Measurements from ENCODE around the gene TBC1D22A.

TBC1D22A gene

DNA sequence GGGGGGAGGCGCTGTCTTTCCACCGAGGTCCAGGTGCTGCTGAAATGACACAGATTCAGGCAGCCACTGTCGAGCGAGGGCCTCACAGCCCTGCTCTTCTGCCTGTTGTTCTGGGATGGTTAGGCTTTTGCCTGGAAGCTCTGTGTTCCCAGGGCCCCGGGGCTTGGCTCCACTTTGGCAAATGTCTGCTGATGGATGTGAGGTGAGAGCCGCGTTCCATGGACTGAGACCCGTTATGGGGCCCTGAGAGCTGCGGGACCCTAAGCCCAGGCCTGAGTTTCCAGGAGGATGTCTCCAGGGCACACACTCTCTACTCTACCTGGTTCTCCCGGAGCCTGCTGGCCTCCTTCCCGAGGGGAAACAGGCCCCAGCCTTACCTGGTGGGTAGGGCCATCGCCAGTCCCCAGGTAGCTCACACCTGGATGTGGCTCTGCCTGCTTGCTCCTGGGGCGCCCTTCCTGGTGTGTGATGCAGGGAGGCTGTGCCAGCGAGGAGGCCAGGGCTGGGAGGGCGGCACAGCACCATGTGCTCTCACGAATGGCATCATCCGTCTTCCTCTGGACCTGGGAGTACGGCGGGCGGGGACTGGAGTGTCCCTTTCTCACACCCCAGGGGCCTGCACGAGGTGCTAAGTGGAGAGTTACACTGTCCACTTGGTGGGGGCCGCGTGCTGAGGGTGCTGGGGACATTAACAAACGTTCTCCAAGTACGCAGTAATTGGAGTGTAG, 435.5 kb downstream of the TBC1D22A start:
- no peaks in the 10 kb centered on the region for H3K4me1 ChIP-seq (ENCODE audit: insufficient read depth, low read length)
- H3K4me3 ChIP-seq (ENCODE audit: low read length), result no peak overlapping the region
- H3K9me3 ChIP-seq (ENCODE audit: insufficient read depth, low read depth, low read length), result no peaks in the 10 kb centered on the region
- H3K27me3 ChIP-seq (ENCODE audit: insufficient read depth, low read length), result no peaks in the 10 kb centered on the region
- H3K27ac ChIP-seq (ENCODE audit: low read length), result no peak overlapping the region
- no peak overlapping the region for H3K9ac ChIP-seq (ENCODE audit: low read depth, low read length)
- H3K36me3 ChIP-seq (ENCODE audit: insufficient read depth, low read depth, low read length), result no peaks in the 10 kb centered on the region

GRCh38 chr22:47198801-47199251, 436.4 kb downstream of the TBC1D22A start:
- H3K9me3 ChIP-seq (ENCODE audit: insufficient read depth, low read depth, low read length), result no peaks in the 10 kb centered on the region
- no peaks in the 10 kb centered on the region for H3K4me1 ChIP-seq (ENCODE audit: insufficient read depth, low read length)

DNA sequence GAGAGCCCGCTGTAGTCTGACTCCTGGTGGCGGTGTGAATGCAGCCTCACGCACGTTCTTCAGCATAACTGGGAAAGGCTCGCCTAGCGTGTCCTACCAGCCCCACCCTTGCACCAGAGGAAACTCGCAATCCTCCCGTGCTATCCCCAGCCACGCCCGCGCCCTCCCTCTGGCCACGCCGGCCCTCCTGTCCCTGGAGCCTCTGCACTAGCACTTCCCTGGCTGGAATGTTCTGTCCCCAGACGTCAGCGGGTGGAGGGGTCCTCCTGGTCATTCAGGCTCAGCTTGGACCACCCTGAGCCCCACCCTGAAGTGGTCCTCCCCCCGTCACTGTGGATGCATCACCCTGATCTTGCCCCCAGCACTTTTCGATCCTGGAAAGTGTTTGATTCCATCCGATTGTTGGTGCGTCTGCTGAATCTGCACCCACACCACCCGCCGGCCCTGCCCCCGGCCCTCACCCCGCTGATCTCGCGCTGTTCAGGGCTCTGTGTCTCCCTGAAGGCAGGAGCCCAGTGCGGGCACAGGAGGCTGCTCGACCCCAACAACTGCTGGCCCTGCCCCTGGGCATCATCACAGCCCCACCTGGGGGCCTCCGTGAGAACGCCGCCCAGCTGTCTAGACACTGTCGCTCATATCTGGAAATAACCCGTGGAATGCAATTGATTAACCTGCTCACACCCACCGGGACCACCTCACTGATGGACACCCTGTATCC, 437.0 kb downstream of the TBC1D22A start:
- H3K4me3 ChIP-seq (ENCODE audit: low read length), result no peak overlapping the region
- no peaks in the 10 kb centered on the region for H3K4me1 ChIP-seq (ENCODE audit: insufficient read depth, low read length)
- no peaks in the 10 kb centered on the region for H3K36me3 ChIP-seq (ENCODE audit: insufficient read depth, low read depth, low read length)
- no peak overlapping the region for H3K9ac ChIP-seq (ENCODE audit: low read depth, low read length)
- H3K9me3 ChIP-seq (ENCODE audit: insufficient read depth, low read depth, low read length), result no peaks in the 10 kb centered on the region
- no peaks in the 10 kb centered on the region for H3K27me3 ChIP-seq (ENCODE audit: insufficient read depth, low read length)
- no peak overlapping the region for H3K27ac ChIP-seq (ENCODE audit: low read length)

More at GRCh38 chr22:47198801-47199251, 436.4 kb downstream of the TBC1D22A start:
- Histone ChIP-seq H3K27ac (ENCODE audit: low read length) (no peak overlapping the region), H3K36me3 (ENCODE audit: insufficient read depth, low read depth, low read length) (no peaks in the 10 kb centered on the region), H3K9ac (ENCODE audit: low read depth, low read length) (no peak overlapping the region), H3K27me3 (ENCODE audit: insufficient read depth, low read length) (no peaks in the 10 kb centered on the region), H3K4me3 (ENCODE audit: low read length) (no peak overlapping the region)

- no peak overlapping the region for H3K9ac ChIP-seq (ENCODE audit: low read depth, low read length)
- no peak overlapping the region for H3K27ac ChIP-seq (ENCODE audit: low read length)
- H3K36me3 ChIP-seq (ENCODE audit: insufficient read depth, low read depth, low read length), result no peaks in the 10 kb centered on the region
- no peaks in the 10 kb centered on the region for H3K9me3 ChIP-seq (ENCODE audit: insufficient read depth, low read depth, low read length)
- H3K4me1 ChIP-seq (ENCODE audit: insufficient read depth, low read length), result no peaks in the 10 kb centered on the region
- H3K4me3 ChIP-seq (ENCODE audit: low read length), result no peak overlapping the region
- H3K27me3 ChIP-seq (ENCODE audit: insufficient read depth, low read length), result no peaks in the 10 kb centered on the region
Observed at GRCh38 chr22:47199979-47200272, 437.5 kb downstream of the TBC1D22A start.

GRCh38 chr22:47200273-47201051, 438.0 kb downstream of the TBC1D22A start:
- no peaks in the 10 kb centered on the region for H3K9me3 ChIP-seq (ENCODE audit: insufficient read depth, low read depth, low read length)
- no peak overlapping the region for H3K27ac ChIP-seq (ENCODE audit: low read length)
- no peaks in the 10 kb centered on the region for H3K27me3 ChIP-seq (ENCODE audit: insufficient read depth, low read length)
- no peaks in the 10 kb centered on the region for H3K4me1 ChIP-seq (ENCODE audit: insufficient read depth, low read length)
- no peak overlapping the region for H3K4me3 ChIP-seq (ENCODE audit: low read length)
- H3K36me3 ChIP-seq (ENCODE audit: insufficient read depth, low read depth, low read length), result no peaks in the 10 kb centered on the region
- no peak overlapping the region for H3K9ac ChIP-seq (ENCODE audit: low read depth, low read length)

DNA sequence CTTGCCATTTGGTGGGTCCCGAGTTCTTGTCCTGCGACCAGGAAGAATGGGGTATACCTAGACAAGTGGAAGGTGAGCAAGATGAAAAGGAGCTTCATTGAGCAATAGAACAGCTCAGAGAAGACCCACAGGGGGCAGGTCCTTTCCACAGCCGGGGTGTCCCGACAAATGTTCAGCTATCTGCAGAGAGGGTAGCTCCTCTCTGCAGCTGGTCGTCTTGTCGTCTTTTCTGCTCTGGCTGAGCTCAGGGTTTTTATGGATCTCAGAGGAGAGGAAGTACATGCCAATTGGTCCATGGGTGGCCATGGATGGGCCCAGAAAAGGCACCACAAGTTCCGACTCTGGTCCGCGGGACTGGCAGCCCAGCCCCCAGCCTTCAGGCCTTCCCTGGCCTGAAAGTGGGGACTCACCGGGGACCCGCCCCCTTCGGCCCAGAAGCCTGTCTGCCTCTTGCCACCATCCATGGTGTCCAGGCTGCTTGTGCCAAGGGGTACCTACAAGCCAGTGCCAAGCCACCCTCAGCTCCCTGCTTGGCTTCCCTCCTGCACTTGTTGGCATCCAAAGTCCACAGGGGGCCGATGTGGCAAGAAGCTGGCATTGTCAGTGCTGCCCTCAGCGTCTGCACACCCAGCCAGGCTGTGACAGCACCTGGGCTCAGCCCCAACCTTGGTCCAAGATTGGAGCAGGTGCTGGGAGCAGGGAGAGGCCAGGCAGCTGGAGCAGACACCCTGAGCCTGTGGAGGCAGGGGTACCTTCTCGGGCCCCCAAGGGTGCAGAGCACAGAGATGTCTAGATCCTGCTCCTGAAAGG, 438.9 kb downstream of the TBC1D22A start:
- Histone ChIP-seq H3K36me3 (ENCODE audit: insufficient read depth, low read depth, low read length) (no peaks in the 10 kb centered on the region), H3K9me3 (ENCODE audit: insufficient read depth, low read depth, low read length) (no peaks in the 10 kb centered on the region), H3K9ac (ENCODE audit: low read depth, low read length) (no peak overlapping the region), H3K4me3 (ENCODE audit: low read length) (no peak overlapping the region), H3K27me3 (ENCODE audit: insufficient read depth, low read length) (no peaks in the 10 kb centered on the region), H3K4me1 (ENCODE audit: insufficient read depth, low read length) (no peaks in the 10 kb centered on the region), H3K27ac (ENCODE audit: low read length) (no peak overlapping the region)

GRCh38 chr22:47201996-47202818, 439.8 kb downstream of the TBC1D22A start:
- Histone ChIP-seq H3K27ac (ENCODE audit: low read length) (no peak overlapping the region), H3K4me3 (ENCODE audit: low read length) (no peak overlapping the region), H3K36me3 (ENCODE audit: insufficient read depth, low read depth, low read length) (no peaks in the 10 kb centered on the region), H3K27me3 (ENCODE audit: insufficient read depth, low read length) (no peaks in the 10 kb centered on the region), H3K4me1 (ENCODE audit: insufficient read depth, low read length) (no peaks in the 10 kb centered on the region), H3K9ac (ENCODE audit: low read depth, low read length) (no peak overlapping the region), H3K9me3 (ENCODE audit: insufficient read depth, low read depth, low read length) (no peaks in the 10 kb centered on the region)

- H3K9me3 ChIP-seq (ENCODE audit: insufficient read depth, low read depth, low read length), result no peaks in the 10 kb centered on the region
- H3K27ac ChIP-seq (ENCODE audit: low read length), result no peak overlapping the region
- no peaks in the 10 kb centered on the region for H3K4me1 ChIP-seq (ENCODE audit: insufficient read depth, low read length)
- H3K36me3 ChIP-seq (ENCODE audit: insufficient read depth, low read depth, low read length), result no peaks in the 10 kb centered on the region
- no peak overlapping the region for H3K4me3 ChIP-seq (ENCODE audit: low read length)
- no peaks in the 10 kb centered on the region for H3K27me3 ChIP-seq (ENCODE audit: insufficient read depth, low read length)
- no peak overlapping the region for H3K9ac ChIP-seq (ENCODE audit: low read depth, low read length)
Observed at GRCh38 chr22:47202819-47203553, 440.5 kb downstream of the TBC1D22A start.

DNA sequence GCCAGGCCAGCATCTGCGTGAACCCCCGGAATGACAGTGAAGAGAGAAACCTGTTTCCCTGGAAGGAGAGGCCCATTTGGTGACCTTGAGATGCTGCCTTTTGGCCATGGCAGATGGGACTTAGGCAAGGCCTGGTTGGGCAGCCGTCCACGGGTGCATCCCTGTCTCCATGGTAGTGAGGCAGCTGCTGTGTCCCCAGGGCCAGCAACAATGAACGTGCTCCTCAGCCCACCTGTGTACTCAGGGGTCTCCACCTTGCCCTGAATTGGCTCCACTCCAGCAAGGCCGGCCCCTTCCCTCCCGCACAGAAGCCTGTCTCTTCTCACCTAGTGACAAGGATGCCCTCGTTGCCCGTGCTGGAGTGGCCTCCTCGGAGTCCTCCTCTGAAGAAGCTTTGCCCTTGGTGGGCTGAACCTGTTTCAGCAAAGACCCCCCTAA, 441.1 kb downstream of the TBC1D22A start:
- H3K36me3 ChIP-seq (ENCODE audit: insufficient read depth, low read depth, low read length), result no peaks in the 10 kb centered on the region
- no peaks in the 10 kb centered on the region for H3K27me3 ChIP-seq (ENCODE audit: insufficient read depth, low read length)
- H3K9me3 ChIP-seq (ENCODE audit: insufficient read depth, low read depth, low read length), result no peaks in the 10 kb centered on the region

More for the DNA sequence above, 441.1 kb downstream of the TBC1D22A start:
- no peak overlapping the region for H3K27ac ChIP-seq (ENCODE audit: low read length)
- H3K4me3 ChIP-seq (ENCODE audit: low read length), result no peak overlapping the region
- H3K9ac ChIP-seq (ENCODE audit: low read depth, low read length), result no peak overlapping the region
- no peaks in the 10 kb centered on the region for H3K4me1 ChIP-seq (ENCODE audit: insufficient read depth, low read length)
